GM12878 (cell line): ENCODE data around the gene CADM2. TPM values are rescaled to one million over a fixed set of nuclear protein-coding genes. Genes with fewer than 3 reads are reported as not detected.

Experiments
- ATAC-seq: fragments of 200-7000 bp; cut with Tn5 transposase; 3 replicates; pipeline ENCODE4 v1.9.1; 2020; ENCODE audit warnings: mild to moderate bottlenecking, moderate library complexity
- BruUV-seq: library from RNA; stranded (reverse); fragments of 400-500 nt; replicated peaks from 2 replicates; lab custom pipeline; 2021; lab: Mats Ljungman, UMichigan
- CTCF ChIA-PET: fragments of 300-600 bp; sonication (Branson Sonifier 250); formaldehyde crosslinking; extraction: SDS; loops from one replicate; lab custom pipeline; 2021; ENCODE audit warnings: inconsistent platforms; lab: Yijun Ruan, JAX
- POLR2A ChIA-PET: fragments of 350-600 bp; formaldehyde crosslinking; extraction: SDS; loops from one replicate; lab custom pipeline; 2021; ENCODE audit warnings: inconsistent platforms; lab: Charles Lee
- RAD21 ChIA-PET: fragments of 300-600 bp; sonication (Branson Sonifier 250); formaldehyde crosslinking; loops from one replicate; lab custom pipeline; 2023; ENCODE audit warnings: antibody characterized with exemption; ENCODE audit not compliant: unreplicated experiment; lab: Charles Lee
- SMC1A ChIA-PET: fragments of 300-600 bp; sonication (Branson Sonifier 250); formaldehyde crosslinking; loops from one replicate; lab custom pipeline; 2023; ENCODE audit not compliant: unreplicated experiment, uncharacterized antibody; lab: Charles Lee
- DNase-seq: peaks from one replicate; pipeline ENCODE4 v3.0.0-alpha.2; 2011; ENCODE audit warnings: low read depth, low spot score
- FAIRE-seq: peaks from 3 replicates; lab custom pipeline; 2011; peaks lifted over from hg19 to GRCh38; lab: Jason Lieb, UNC
- H2AFZ ChIP-seq: 2 replicates; pipeline ENCODE4 v1.6.0; 2011; ENCODE audit warnings: low read depth, low read length, control low read depth; ENCODE audit not compliant: control insufficient read depth
- H3K27ac ChIP-seq: 2 replicates; pipeline ENCODE4 v1.5.1; 2011; ENCODE audit warnings: control low read depth; ENCODE audit not compliant: control insufficient read depth, insufficient read depth
- H3K27me3 ChIP-seq, 2 experiments: replicated peaks in 1 of 2; 2 replicates each; pipeline versions ENCODE4 v1.6.0 to v1.6.1; 2011; ENCODE audit warnings: low read length in 1 of 2; ENCODE audit not compliant: control insufficient read depth in 2 of 2, insufficient read depth in 2 of 2
- H3K36me3 ChIP-seq, 2 experiments: 2 replicates each; pipeline ENCODE4 v1.5.1; 2011; ENCODE audit warnings: low read length in 1 of 2; ENCODE audit not compliant: control insufficient read depth in 2 of 2, insufficient read depth in 2 of 2
- H3K4me1 ChIP-seq: 2 replicates; pipeline ENCODE4 v1.6.1; 2011; ENCODE audit warnings: mild to moderate bottlenecking, low read length, moderate library complexity, mixed read lengths; ENCODE audit not compliant: control insufficient read depth, insufficient read depth
- H3K4me2 ChIP-seq: 2 replicates; pipeline ENCODE4 v1.6.0; 2011; ENCODE audit warnings: control low read depth; ENCODE audit not compliant: control insufficient read depth, insufficient read depth
- H3K4me3 ChIP-seq: fragments of 200-600 bp; sonication (generic); 2 replicates; pipeline ENCODE4 v1.5.1; 2016
- H3K79me2 ChIP-seq: 2 replicates; pipeline ENCODE4 v1.6.0; 2011; ENCODE audit warnings: low read length; ENCODE audit not compliant: control insufficient read depth, insufficient read depth
- H3K9ac ChIP-seq: 2 replicates; pipeline ENCODE4 v1.8.0; 2011; ENCODE audit warnings: low read length, control low read depth, mixed read lengths; ENCODE audit not compliant: control insufficient read depth, insufficient read depth
- H3K9me3 ChIP-seq: replicated peaks from 3 replicates; pipeline ENCODE4 v1.5.1; 2011; ENCODE audit warnings: mild to moderate bottlenecking, low read length; ENCODE audit not compliant: control insufficient read depth, insufficient read depth
- H4K20me1 ChIP-seq: 2 replicates; pipeline ENCODE4 v1.6.0; 2011; ENCODE audit not compliant: control insufficient read depth, insufficient read depth
- ESRRA ChIP-seq: IDR thresholded peaks from 2 replicates; pipeline ENCODE4 v1.6.1; 2012; ENCODE audit warnings: mild to moderate bottlenecking, low read length, improper control_type of control experiment
- FOS ChIP-seq: IDR thresholded peaks from 3 replicates; pipeline ENCODE4 v1.6.1; 2011; ENCODE audit warnings: borderline replicate concordance; ENCODE audit not compliant: insufficient read length; ENCODE audit errors: extremely low read depth
- GABPA ChIP-seq: IDR thresholded peaks from 2 replicates; pipeline ENCODE4 v1.6.1; 2014; ENCODE audit warnings: antibody characterized with exemption, low read depth, mild to moderate bottlenecking, inconsistent platforms
- JUNB ChIP-seq: IDR thresholded peaks from 2 replicates; pipeline ENCODE4 v1.6.1; 2016; ENCODE audit warnings: antibody characterized with exemption, mild to moderate bottlenecking
- PAX8 ChIP-seq: fragments of 450-650 bp; IDR thresholded peaks from 2 replicates; pipeline ENCODE4 v1.6.1; 2017; ENCODE audit warnings: mild to moderate bottlenecking, moderate library complexity
- RBBP5 ChIP-seq: fragments of 200-600 bp; sonication (generic); conservative IDR thresholded peaks from 2 replicates; pipeline ENCODE4 v1.6.1; 2016
- SMAD5 ChIP-seq: IDR thresholded peaks from 2 replicates; pipeline ENCODE4 v1.6.1; 2016; ENCODE audit warnings: antibody characterized with exemption, low read depth
- SMC3 ChIP-seq: IDR thresholded peaks from 2 replicates; pipeline ENCODE4 v1.6.1; 2011; ENCODE audit warnings: low read length, improper control_type of control experiment, borderline replicate concordance
- WGBS: methylation state at CpG from one replicate; pipeline ENCODE4 v1.1.6; 2016; ENCODE audit warnings: low lambda C conversion rate; ENCODE audit not compliant: insufficient replicate concordance, insufficient coverage; ENCODE audit errors: missing lambda C conversion rate; 5-methylcytosine and 5-hydroxymethylcytosine counted together
- in situ Hi-C: fragments of 300-500 bp; cut with MboI; formaldehyde crosslinking; loops from 9 replicates; pipeline ENCODE4 v1.14.3; 2018; ENCODE audit warnings: mixed read lengths
- intact Hi-C: fragments of 100-400 bp; cut with micrococcal nuclease; formaldehyde crosslinking; loops from one replicate; pipeline ENCODE4 v1.14.2; 2022; ENCODE audit not compliant: unreplicated experiment
- polyA plus RNA-seq, 11 experiments: library from polyadenylated mRNA; depleted of rRNA in 4 of 11; unstranded in 6 of 11; stranded (reverse) in 5 of 11; fragments of >200 nt; fragmentation: Nextera tagmentation in 4 of 11; fragmentation: Illumina TruSeq in 1 of 11; extraction: Ambion mirVana in 4 of 11; extraction: Trizol in 1 of 11; gene quantifications; 1 replicate in 1 of 11; 2 replicates in 10 of 11; pipeline versions ENCODE4 v1.2.1 to v1.2.3, GENCODE V29; 2011 to 2016; ENCODE audit warnings: inconsistent platforms in 2 of 11, missing spikeins in 2 of 11, low read depth in 1 of 11
- total RNA-seq, 4 experiments: library from RNA; depleted of rRNA in 3 of 4; stranded (reverse); fragments of >200 nt in 3 of 4; fragmentation: Illumina TruSeq in 1 of 4; extraction: Trizol in 1 of 4; gene quantifications; 2 replicates each; pipeline versions ENCODE4 v1.2.1 to v1.2.3, GENCODE V29; 2013 to 2021
- TF ChIP-seq, protein P1 (sequence below): fragments of 450-650 bp; formaldehyde crosslinking; IDR thresholded peaks from 2 replicates; pipeline ENCODE4 v1.5.0; 2022; ENCODE audit warnings: mild to moderate bottlenecking, missing genetic modification characterization
- TF ChIP-seq, protein P2 (sequence below): fragments of 450-650 bp; IDR thresholded peaks from 2 replicates; pipeline ENCODE4 v1.6.1; 2017; ENCODE audit warnings: mild to moderate bottlenecking, moderate library complexity

CADM2 gene
- total and polyA plus RNA-seq, 10 of the 15 experiments (the other 5 are each of a cell fraction or from before 2014, with no cell fraction given) = 0.13 TPM; not detected in 9

DNA sequence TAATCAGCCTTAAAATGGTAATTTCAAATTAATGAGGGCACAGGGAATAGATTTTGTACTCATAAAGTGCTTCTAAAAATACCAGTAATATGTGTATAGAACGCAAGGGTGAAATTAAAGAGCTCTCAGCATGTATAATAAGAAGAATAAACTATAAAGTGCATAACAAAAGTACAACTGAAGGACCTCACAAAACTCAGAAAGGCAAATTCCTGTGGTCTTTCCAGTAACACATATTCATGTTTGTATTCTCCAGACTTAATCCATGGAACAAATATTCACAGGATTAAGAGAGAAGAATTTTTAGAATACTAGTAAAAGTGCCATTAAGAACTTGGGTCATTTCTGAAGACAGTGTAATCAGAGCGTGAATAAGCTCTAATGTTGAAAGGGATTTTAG is 646.3 kb downstream of the CADM2 start:
- BruUV-seq = no TSS peak
- in situ Hi-C loops (no loop called here), intact Hi-C loops (no loop called here)
- Histone ChIP-seq H2AFZ (no peak overlapping the region), H3K4me2 (no peak overlapping the region), H4K20me1 (no peaks in the 10 kb centered on the region), H3K27me3 (no peaks in the 10 kb centered on the region), H3K9ac (no peak overlapping the region), H3K79me2 (no peaks in the 10 kb centered on the region), H3K36me3 (no peaks in the 10 kb centered on the region), H3K27ac (no peak overlapping the region), H3K4me1 (no peaks in the 10 kb centered on the region), H3K4me3 (no peak overlapping the region), H3K9me3 (no peaks in the 10 kb centered on the region)
- TF ChIP-seq GABPA = no peak
- no peak for TF ChIP-seq ESRRA
- TF ChIP-seq, protein P1, sequence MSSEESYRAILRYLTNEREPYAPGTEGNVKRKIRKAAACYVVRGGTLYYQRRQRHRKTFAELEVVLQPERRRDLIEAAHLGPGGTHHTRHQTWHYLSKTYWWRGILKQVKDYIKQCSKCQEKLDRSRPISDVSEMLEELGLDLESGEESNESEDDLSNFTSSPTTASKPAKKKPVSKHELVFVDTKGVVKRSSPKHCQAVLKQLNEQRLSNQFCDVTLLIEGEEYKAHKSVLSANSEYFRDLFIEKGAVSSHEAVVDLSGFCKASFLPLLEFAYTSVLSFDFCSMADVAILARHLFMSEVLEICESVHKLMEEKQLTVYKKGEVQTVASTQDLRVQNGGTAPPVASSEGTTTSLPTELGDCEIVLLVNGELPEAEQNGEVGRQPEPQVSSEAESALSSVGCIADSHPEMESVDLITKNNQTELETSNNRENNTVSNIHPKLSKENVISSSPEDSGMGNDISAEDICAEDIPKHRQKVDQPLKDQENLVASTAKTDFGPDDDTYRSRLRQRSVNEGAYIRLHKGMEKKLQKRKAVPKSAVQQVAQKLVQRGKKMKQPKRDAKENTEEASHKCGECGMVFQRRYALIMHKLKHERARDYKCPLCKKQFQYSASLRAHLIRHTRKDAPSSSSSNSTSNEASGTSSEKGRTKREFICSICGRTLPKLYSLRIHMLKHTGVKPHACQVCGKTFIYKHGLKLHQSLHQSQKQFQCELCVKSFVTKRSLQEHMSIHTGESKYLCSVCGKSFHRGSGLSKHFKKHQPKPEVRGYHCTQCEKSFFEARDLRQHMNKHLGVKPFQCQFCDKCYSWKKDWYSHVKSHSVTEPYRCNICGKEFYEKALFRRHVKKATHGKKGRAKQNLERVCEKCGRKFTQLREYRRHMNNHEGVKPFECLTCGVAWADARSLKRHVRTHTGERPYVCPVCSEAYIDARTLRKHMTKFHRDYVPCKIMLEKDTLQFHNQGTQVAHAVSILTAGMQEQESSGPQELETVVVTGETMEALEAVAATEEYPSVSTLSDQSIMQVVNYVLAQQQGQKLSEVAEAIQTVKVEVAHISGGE (CRISPR knock-in tag) = no peak
- TF ChIP-seq PAX8 = no peak
- TF ChIP-seq SMAD5 = no peak
- ATAC-seq = no peak
- no peak for DNase-seq
- no peak for FAIRE-seq
- ChIA-PET POLR2A (no interaction called here), SMC1A (no interaction called here), RAD21 (no interaction called here), CTCF (no interaction called here)
- 45% methylated on average over 2 of the region's 2 CpGs for WGBS

DNA sequence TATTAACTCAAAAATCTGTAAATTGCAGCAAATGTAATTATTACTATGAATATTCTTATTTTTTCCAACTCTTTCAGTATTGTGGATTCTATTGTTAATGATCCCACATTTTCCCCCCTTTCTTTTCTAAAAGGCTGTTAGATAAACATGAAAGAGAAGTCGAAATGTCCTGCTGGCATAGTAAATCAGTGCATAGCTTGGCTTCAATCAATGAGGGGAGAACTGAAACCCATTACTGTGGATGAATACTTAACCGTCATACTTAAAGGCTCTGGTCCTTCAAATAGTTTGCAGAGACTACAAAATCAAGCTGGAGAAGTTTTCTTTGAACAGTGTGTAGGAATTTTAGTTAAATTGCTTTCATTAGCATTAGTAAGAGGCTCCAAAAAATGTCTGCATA is 667.9 kb downstream of the CADM2 start:
- Histone ChIP-seq H4K20me1 (no peaks in the 10 kb centered on the region), H3K4me2 (no peak overlapping the region), H3K9ac (no peak overlapping the region), H3K4me3 (no peak overlapping the region), H2AFZ (no peak overlapping the region), H3K36me3 (no peaks in the 10 kb centered on the region), H3K4me1 (no peaks in the 10 kb centered on the region), H3K27ac (no peak overlapping the region), H3K9me3 (no peaks in the 10 kb centered on the region), H3K79me2 (no peaks in the 10 kb centered on the region), H3K27me3 (no peaks in the 10 kb centered on the region)
- ChIA-PET RAD21 (no interaction called here), CTCF (no interaction called here), SMC1A (no interaction called here), POLR2A (no interaction called here)
- ATAC-seq (no peak), FAIRE-seq (no peak), DNase-seq (no peak)
- intact Hi-C loops = no loop called here
- BruUV-seq = no TSS peak
- 0% methylated on average over 2 of the region's 2 CpGs for WGBS
- in situ Hi-C loops = no loop called here
- no peak for TF ChIP-seq SMC3
- no peak for TF ChIP-seq FOS
- no peak for TF ChIP-seq SMAD5
- no peak for TF ChIP-seq JUNB
- TF ChIP-seq RBBP5 = no peak
- TF ChIP-seq, protein P2, sequence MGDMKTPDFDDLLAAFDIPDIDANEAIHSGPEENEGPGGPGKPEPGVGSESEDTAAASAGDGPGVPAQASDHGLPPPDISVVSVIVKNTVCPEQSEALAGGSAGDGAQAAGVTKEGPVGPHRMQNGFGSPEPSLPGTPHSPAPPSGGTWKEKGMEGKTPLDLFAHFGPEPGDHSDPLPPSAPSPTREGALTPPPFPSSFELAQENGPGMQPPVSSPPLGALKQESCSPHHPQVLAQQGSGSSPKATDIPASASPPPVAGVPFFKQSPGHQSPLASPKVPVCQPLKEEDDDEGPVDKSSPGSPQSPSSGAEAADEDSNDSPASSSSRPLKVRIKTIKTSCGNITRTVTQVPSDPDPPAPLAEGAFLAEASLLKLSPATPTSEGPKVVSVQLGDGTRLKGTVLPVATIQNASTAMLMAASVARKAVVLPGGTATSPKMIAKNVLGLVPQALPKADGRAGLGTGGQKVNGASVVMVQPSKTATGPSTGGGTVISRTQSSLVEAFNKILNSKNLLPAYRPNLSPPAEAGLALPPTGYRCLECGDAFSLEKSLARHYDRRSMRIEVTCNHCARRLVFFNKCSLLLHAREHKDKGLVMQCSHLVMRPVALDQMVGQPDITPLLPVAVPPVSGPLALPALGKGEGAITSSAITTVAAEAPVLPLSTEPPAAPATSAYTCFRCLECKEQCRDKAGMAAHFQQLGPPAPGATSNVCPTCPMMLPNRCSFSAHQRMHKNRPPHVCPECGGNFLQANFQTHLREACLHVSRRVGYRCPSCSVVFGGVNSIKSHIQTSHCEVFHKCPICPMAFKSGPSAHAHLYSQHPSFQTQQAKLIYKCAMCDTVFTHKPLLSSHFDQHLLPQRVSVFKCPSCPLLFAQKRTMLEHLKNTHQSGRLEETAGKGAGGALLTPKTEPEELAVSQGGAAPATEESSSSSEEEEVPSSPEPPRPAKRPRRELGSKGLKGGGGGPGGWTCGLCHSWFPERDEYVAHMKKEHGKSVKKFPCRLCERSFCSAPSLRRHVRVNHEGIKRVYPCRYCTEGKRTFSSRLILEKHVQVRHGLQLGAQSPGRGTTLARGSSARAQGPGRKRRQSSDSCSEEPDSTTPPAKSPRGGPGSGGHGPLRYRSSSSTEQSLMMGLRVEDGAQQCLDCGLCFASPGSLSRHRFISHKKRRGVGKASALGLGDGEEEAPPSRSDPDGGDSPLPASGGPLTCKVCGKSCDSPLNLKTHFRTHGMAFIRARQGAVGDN = no peak
